Cerebellar nuclear complex (tissue), 1 donor: Measurements from ENCODE around the gene TMEM72.

Source experiments
- DNase-seq, 2 experiments: peaks; one replicate each; lab custom pipeline; 2025; lab: John Stamatoyannopoulos, UW

TMEM72 gene

DNA sequence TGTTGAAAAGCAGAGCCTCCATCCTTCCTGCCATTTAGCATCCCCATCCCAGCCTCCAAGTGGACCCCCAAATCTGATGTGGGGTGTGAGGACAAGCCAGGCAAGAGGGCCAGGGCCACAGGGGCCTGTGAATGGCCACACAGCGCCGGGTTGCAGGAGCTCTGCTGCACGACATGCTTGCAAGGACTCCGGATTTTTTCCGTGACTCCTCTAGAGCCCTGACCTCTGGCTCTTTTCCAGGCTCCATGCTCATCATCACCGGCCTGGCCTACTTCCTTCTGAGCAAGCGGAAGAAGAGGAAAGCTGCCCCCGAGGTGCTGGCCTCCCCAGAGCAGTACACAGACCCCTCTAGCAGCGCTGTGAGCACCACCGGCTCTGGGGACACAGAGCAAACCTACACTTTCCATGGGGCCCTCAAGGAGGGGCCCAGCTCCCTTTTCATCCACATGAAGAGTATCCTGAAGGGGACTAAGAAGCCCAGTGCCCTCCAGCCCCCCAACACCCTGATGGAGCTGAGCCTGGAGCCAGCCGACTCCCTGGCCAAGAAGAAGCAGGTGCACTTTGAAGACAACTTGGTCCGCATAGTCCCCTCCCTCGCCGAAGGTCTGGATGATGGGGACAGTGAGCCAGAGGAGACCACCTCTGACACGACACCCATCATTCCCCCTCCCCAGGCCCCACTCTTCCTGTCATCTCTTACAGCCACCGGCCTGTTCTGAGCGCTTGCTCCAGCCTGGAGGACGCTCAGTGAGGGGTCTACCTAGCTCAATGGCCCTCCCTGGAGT lies 23.5 kb downstream of the TMEM72 start:
- no peak for DNase-seq

DNA sequence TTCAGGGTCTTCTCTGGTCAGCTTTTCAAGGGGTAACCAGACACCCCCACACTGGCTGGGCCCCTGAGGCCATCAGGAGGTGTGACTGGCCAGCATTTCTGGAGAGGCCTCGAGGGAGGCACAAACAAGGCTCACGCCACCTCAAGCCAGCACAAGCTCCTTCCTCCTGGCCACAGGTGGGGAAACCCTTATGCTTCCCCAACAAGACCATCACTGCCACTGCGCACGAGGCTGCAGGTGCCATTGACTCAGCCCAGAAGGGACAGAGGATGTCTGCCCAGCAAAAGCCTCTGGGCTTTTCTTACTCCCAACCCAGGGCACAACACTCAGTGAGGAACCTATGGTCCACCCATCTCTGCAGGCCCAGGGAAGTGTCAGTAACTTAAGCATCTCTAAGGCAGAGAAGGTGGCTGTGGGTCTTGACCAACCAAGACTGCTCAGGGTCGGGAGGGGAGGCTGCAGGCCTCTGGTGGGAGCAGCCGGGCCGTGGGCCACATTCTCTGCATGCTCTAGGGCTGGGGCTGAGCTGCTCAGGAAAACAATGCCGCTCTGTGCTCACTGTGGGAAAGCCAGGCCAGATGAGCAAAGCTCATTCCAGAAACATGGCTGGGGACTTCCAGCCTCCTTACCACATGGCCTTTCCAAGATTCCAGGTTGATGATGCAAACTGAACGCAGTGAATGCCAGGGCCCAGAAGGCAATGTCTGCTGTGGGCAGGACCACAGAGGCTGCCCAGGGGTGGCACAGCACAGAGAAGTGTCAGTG lies 24.2 kb downstream of the TMEM72 start:
- no peak for DNase-seq

DNA sequence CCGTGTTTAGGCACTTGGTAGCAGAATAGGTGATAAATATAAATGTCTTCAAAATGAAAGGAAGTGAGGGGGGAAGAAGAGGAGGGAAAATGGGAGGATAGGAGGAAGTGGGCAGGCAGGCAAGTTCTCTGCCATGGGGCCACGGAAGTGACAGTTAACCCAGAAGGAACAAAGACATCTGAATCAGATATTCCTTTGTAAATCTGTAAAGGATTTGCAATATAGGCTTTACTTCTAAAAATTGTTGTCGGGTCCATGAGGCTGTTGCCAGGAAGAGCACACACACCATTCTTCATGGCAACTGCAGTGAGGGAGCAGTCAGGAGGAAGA lies 24.8 kb downstream of the TMEM72 start:
- no peak for DNase-seq

DNA sequence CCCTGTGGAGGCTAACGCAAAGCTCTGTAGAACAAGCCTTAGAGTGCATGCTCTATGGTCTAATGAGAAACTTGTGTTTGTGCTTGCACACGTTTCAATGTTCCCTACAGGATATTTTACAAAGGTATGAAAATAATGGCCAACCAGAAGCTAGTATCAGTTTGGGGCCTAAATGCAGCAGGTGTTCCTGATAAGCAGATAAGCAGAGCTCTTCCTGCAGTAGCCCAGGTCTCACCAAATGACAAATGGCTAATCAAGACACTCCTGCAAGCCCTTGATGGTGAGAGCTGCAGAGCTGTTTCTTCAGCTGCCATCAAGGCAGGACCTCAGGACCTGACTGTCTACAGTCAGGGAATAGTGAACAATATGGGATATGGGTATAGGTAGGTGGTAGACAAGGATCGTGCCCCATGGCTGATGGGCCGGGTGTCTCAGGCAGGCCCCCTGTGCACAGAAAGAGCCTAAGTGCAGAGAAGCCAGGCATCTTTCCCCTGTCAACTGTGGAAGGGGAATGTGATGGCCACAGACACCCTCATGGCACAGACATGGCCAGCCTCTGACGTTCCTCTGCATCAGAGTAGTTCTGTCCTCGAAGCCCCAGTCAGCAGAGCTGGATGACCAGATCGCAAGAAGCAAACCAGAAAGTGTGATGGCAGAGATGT lies 25.3 kb downstream of the TMEM72 start:
- DNase-seq: no peak

DNA sequence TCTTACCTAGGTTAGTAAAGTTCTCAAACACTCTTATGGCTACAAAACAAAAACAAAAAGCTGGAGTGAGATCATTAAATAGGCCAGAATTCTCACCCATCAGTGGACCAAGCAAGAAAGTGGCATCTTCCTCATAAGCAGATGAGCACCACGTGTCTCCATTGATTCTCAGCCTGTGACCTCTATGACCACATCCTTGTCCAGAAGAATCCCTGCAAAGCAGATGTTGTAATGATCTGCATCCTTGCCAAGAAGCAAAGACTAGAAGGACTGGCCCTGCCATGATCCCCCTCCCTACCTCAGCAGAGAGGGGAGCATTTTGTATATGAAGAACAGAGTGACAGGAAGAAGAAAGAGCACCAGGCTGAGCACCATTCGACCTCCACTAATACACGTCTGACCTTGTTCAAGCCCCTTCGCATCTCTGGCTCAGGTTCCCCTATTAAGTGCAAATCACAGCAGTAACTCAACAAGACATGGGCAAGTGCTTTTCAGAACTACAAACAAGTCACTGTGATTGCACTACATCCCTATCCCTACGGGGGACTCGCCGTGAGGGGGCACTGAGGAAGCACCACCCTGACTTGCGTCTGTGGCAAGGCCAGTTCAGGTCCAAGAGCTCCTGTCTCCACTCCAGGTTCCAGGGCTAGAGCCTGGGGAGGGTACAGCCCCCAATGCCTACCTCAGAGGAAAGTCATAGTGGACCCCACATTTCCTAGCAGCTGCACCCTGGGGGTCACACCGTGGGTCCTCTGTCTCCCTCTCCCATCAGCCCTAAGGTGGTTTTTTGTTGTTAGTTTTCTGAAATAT lies 26.3 kb downstream of the TMEM72 start:
- DNase-seq: no peak

DNA sequence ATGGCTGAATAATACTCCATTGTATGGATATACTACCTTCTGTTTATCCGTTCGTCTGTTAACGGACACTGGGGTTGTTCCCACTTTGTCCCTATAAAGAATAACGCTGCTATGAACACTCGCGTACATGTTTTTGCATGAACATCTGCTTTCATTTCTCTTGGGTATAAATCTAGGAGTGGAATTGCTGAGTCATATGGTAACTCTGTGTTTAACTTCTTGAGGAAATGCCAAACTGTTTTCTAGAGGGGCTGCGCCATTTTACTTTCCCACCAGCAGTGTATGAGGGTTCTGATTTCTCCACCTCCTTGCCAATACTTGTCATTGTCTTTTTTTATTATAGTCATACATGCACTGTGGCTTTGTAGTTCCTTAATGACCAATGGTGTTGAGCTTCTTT lies 27.8 kb downstream of the TMEM72 start:
- DNase-seq: no peak

DNA sequence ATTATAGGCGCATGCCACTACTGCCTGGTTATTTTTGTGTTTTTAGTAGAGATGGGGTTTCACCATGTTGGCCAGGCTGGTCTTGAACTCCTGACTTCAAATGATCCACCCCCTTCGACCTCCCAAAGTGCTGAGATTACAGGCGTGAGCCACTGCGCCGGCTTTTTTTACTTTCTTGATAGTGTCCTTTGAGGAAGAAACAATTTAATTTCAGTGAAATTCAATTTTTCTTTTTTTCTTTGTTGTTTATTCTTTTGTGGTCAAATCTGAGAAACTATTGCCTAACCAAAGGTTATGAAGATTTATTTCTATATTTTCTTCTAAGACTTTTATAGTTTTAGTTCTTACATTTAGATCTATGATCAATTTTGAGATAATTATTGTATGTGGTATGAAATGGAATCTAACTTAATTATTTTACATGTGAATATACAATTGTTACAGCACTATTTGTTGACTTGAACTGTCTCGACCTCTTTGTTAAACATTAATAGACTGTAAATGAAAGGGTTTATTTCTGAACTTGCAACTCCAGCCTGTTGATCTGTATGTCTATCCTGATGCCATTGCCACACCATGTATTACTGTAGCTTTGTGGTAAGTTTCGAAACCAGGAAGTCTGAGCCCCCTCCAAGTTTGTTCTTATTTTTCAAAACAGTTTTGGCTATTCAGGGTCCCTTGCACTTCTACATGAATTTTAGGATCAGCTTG lies 28.7 kb downstream of the TMEM72 start:
- DNase-seq: no peak

DNA sequence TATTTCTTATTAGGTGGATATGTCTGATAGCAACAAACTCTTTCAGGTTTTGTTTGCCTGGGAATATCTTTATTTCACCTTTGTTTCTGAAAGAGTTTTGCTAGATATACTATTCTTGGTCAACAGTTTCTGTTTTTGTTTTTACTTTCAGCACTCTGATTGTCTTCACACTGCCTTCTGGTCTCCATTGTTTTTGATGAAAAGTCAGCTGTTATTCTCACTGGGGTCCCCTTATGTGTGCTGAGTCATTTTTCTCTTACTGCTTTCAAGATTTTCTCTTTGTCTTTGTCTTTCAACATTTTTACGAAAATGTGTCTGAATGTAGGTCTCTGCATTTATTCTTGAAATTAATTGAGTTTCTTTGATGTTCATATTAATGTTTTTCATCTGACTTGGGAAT lies 33.2 kb downstream of the TMEM72 start:
- DNase-seq: no peak

DNA sequence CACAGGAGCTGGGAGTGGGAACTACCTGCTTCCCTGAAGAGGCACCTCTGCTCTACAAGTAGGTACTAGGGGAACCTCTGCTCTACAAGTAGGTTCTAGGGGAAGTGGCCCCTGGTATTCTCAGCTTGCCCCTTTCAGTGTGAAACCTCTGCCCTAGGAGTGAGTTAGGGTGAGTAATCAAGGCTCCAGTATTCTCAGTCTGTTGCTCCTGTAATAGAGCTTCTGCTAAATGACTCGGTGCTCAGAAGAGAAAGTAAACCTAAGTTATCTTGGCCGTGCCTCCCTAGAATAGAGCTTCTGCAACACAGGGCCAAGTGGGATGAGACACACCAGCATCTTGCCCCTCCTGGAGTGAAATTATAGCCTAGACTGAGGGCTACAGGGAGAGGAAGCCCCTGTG lies 35.1 kb downstream of the TMEM72 start:
- DNase-seq: no peak

DNA sequence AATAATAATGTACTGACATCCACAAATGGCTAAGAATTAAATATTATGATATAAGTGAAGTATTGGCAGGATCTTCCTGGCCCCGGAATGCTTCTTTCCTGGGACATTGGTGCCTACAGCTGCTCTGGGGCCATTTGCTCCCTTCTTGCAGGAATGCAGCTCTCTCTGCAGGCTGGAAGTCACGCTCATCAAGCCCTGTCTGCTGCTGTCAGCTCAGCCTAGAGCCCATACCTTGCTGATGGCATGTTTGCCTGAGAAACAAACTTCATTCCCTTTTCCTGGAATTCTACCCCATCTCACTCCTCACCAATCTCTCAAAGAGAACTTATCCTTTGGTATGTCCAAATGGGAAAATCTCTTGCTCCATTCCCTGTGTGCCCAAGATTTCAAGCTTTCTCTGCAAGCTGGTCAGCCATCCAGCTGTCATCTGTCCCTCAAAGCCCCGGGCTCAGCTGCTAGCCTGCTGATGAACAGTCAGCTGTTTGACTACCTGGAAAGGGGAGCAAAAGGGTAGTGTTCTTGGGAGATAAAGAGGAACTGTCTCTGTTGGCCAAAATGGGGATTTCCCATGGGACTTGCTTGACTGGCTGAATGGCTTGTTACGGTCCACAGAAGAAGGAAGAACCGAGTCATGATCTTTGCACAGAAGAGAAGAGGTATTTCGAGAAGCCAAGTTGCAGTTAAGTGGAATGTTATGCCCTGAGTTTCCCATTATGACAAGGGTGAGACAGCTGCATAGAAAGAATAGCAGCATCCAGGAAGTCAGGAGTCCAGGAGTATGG lies 36.4 kb downstream of the TMEM72 start:
- DNase-seq: no peak

DNA sequence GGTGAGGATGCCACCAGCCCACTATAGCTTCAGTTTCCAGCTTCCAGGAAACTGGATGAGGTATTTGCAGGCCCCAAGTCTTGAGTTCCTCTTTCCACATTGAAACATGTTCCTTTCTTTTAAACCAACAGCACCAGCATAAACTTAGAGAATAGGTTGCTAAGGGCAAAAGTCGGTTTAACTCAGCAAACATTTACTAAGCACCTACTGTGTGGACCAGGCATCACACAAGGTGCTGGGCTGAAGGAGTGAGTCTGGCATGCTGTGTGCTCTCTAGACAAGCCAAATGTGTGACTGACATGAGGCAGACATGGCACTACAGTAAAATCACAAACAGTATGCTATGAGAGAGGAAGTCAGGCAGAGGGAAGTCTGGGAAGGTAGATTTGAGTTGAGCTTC lies 37.5 kb downstream of the TMEM72 start:
- DNase-seq: no peak

DNA sequence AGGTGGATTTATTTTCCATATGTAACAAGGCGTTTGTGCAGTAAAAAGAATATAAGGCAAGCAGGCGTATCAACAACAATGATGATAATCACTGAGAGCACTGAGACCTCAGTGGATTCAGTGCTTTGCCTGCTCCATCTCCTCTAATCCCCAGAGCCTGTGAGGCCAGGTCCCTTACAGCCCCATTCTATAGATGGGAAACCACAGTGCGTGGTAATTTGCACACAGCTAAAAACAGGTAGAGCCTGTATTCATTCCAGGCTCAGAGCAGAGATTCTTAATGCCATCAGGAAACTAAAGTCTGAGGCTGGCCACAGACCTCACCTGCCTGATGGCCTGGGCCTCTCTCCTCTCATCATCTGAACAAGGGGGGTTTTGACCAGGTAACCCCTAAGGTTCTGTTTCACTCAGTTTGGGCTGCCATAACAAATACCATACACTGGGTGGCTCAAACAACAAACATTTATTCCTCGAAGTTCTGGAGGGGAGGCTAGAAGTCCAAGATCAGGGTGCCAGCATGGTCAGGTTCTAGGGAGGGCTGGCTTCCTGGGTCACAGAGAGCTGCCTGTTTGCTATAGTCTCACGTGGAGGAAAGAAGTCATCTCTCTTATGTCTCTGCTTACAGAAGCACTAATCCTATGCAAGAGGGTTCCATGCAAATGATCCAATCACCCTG lies 38.1 kb downstream of the TMEM72 start:
- no peak for DNase-seq

DNA sequence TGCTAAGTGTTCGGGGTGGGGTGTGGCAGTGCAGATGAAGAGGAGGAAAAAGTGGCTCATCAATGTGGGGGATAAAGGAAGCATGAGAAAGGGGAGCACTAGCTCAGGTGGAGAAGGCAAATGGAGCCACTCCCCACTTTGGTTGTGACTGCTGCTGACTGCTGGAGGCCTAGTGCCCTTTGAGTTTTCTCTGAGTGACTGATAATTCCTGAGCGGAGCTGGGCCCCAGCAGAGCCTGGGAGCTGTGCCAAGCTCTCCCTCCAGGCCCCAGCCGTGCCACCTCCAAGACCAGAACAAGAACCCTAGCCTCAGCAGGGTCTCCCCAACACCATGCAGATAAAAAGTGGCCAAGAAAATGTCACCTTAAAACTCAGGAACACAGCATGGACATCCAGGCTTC lies 38.8 kb downstream of the TMEM72 start:
- DNase-seq: no peak

DNA sequence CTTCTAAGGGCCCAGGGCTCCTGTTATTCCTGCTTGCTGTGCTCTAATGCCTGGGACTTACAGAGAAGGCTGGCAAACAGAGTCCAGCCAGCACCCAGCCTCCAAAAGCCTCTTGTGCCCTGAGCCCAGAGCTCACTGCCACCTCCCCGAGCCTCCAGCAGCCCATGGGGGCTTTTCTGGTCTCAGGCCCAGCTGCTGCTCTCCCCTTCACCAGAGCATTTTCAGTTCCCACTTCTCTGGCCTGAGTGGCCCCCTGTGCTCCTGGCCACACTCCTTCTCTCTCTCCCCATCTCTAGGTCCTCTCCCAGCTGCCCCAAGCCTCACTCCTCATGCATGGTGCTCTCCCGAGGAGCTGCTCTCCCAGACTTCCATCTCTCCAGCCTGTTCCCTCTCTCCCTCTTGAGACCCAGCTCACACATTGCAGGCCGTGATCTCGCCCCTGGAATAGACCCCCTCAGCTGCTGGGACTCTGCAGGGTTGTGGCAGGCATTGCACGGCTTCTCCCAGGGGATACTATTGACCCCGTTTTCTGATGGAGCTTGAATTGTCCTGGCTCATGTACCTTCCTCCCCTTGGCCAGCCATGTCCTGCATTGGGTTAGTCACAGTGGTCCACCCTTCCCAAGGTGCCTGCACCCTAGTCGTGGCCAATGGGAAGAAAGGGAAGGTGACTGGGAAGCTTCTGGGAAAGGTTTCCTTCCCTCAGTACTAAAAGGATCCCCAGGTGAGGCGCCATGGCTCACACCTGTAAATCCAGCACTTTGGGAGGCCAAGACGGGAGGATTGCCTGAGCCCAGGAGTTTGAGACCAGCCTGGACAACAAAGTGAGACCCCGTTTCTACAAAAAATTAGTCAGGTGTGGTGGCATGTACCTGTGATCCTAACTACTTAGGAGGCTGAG lies 39.4 kb downstream of the TMEM72 start:
- no peak for DNase-seq

DNA sequence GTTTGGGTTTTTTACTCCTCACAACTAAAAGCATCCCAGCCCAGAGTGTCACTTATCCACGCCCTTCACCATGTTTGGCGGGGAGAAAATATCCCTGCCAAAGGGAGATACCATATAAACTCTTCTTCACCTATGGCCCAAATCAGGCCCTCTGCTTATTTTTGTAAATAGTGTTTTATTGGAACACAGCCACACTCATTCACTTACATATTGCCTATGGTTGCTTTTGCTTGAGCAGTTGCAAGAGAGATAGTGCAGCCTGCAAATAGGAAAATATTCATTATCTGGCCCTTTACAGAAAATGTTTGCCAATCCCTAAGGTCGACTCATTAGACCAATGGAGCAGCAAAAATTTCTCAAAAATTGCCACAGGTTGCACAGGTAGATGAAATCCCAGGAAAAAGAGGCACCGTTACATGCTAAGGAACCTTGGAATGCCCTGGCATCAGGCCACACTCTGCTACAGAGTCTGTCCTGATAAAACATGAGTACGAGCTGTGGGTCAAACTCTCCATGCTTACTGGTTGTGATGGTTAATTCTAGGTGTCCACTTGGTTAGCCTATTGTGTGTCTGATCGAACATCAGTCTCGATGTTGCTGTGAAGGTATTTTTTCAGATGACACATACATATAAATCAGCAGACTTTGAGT lies 40.6 kb downstream of the TMEM72 start:
- DNase-seq: no peak

DNA sequence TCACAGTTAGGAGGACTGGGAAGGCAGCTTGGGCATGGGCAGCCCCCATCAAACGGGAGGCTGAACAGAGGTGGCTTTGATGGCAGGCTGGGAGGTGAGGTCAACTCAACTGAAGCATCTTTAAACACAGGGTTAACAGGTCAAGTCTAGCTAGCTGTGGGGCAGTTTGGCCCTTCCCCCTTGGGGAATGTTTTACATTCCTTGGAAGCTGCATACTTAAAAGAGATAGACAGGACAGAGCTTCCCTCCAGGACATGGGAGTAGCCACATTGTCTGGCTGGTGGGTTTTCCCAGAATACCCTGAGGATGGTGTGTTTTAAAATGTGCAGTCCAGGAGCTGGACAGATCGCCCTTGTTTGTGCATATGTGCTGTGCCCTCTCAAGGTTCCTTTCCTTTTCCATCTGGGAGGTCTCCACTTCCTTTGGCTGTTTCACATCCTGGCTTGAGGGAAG lies 41.7 kb downstream of the TMEM72 start:
- DNase-seq: no peak

DNA sequence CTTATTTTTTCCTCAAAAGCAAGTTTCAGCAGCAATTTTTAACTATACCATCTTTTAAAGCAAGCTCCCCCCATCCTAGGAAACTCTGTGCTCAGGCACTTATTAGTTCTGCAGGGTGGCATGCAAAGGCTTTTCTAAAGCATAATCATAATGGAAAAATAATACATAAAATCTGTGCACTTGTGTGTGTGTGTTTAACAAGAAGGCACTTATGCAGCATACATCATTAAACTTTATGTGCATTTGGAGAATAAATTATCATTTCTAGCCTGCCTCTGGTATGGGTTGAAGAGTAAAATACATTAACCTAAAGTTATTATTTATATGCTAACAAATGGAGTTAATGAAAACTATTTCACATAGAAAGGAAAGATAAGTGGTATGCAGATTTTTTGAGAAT lies 42.9 kb downstream of the TMEM72 start:
- no peak for DNase-seq

DNA sequence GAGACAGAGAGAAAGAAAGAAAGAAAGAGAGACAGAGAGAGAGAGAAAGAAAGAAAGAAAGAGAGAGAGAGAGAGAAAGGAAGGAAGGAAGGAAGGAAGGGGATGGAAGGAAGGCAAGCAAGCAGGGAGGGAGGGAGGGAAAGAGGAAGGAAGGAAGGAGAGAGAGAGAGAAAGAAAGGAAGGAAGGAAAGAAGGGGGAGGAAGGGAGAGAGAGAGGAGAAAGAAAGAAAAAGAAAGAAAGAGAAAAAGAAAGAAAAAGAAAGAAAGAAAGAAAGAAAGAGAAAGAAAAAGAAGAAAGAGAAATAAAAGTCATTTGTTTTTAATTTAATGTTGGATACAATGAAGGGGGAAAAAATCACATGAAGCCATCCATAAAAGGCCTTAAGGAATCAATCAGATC lies 43.8 kb downstream of the TMEM72 start:
- no peak for DNase-seq
